GM20431 (cell line): Measurements from ENCODE around the gene SGSH.

ENCODE experiments used
- in situ Hi-C: fragments of 300-500 bp; cut with MseI, MboI; formaldehyde crosslinking; loops from one replicate; pipeline ENCODE4 v1.15.0; 2020; ENCODE audit warnings: low sequenced_read_pairs; ENCODE audit not compliant: unreplicated experiment

SGSH gene

DNA sequence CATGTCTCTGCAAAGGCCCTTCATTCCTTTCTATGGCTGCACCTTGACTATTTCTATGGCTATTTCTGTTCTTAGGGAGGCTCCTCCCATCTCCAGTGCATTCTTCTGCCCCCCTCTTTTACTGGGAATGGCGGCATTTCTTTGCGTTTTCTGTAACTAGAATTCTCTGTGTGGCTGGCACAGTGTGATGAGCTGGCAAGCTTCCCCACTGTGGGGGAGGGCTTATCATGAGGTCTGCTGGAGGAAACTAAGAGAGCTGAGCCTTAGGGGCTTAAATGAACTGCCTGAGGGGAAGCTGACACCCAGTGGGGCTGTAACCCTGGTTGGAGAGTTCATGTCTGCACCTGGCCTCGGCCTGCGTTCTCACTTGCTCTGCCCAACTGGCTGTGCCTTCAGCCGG lies 51.8 kb downstream of the SGSH start:
- in situ Hi-C loops, result no loop called here

DNA sequence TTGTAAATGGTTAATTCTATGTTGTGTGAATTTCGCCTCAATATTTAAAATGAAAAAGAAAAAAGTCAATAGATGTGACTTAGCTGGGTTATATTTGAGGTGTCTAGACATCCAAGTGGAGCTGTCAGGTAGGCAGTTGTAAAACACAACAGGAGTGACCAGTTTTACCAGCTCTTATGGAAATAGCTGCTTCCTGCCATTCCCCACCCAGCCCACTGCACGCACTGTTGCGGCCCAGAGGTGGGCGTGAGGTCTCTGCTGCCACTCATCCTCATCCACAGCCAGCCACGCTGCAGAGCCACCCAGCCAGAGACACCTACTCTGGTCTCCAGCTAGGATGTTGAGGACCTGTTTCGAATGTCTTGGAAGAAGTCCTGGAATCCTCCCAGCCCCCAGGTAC lies 53.7 kb downstream of the SGSH start:
- in situ Hi-C loops, result no loop called here

DNA sequence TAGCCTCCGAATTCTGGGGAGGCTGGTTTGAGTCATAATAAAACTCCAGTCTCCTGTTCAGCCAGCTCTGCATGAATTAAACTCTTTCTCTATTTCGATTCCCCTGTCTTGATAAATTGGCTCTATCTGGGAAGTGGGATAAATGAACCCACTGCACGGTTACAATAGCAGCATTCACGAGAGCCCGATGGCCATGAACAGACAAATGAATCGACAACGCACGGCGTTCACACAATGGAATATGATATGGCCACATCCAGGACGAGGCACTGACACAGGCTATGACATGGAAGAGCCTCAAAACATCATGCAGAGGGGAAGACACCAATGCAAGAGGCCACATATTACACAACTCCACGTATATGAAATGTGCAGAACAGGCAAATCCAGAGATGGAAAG lies 55.9 kb downstream of the SGSH start:
- in situ Hi-C loops, result no loop called here

DNA sequence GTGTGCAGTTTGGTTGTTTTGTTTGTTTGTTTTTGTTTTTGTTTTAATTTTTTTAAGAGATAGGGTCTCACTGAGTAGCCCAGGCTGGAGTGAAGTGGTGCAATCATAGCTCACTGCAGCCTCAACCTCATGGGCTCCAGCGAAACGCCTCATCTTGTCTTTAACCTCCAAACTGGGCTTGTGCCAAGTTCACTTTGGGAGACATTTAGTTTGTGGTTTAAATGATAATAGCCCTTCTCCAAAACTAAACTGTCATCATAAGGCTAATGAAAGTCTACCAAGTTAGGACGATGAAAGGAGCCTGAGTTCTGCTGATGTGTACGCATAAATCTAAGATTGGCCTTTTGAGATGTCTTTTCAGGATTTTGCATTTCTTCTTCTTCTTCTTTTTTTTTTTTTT lies 56.8 kb downstream of the SGSH start:
- in situ Hi-C loops, result no loop called here

DNA sequence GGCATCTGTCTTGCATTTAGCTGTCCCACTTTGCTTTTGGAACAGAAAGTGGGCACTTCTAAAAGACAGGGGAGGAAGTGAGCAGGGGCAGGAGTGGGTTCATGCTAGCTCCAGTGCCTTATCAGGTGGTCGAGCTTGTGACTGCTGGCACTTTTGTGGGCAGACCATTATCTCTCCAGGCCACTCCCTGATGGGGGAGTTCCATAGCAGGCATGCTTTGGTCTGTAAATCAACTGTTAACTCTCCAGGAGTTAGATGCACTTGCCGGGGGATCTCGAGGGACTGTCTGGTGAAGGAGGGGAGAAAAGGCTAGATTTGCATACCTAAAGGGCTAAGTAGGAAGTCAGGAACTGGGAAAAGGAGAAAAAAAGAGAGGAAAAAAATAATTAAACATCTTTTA lies 59.6 kb downstream of the SGSH start:
- in situ Hi-C loops, result no loop called here
